Fibroblast of the aortic adventitia (primary cell): Measurements from ENCODE around the gene SLC38A4. TPM values are rescaled to one million over a fixed set of nuclear protein-coding genes. Genes with fewer than 3 reads are reported as not detected.

Source experiments
- DNase-seq: peaks from one replicate; pipeline ENCODE4 v3.0.0-alpha.2; 2010; ENCODE audit warnings: low read depth
- H3K4me3 ChIP-seq: 2 replicates; pipeline ENCODE4 v1.5.1; 2011; ENCODE audit warnings: low read depth, mild to moderate bottlenecking, control low read depth, low read length, moderate library complexity
- total RNA-seq: library from RNA; depleted of rRNA; stranded (reverse); fragments of >200 nt; gene quantifications from 2 replicates; pipeline ENCODE4 v1.2.3, GENCODE V29; 2012; ENCODE audit warnings: low replicate concordance
- TF ChIP-seq, protein P1 (sequence below): IDR thresholded peaks from 2 replicates; pipeline ENCODE4 v1.5.1; 2011; ENCODE audit warnings: mild to moderate bottlenecking, low read length, control low read depth, inconsistent platforms; ENCODE audit not compliant: insufficient read depth

Gene SLC38A4
- total RNA-seq, 1 donor = 4.6 TPM

DNA sequence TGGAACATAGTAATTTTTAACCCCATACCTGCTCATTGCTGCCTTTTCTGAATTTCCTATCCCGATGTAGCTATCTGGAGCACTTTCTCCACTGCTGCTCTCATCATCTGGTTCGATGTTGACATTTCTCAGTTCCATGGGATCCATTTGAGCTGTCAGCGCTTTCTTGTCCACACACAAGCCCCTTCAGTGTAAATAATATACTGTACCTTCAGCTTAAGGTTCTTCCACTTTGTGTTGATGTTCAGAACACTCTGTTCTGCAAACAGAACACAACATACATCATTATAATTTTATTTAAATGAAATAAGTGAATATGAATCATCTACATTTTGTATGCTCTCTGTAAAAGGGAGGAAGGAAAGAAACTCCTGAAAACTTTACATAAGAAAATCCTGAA, 32.9 kb downstream of the SLC38A4 start:
- no peak for DNase-seq
- no peak overlapping the region for H3K4me3 ChIP-seq
- TF ChIP-seq, protein P1, sequence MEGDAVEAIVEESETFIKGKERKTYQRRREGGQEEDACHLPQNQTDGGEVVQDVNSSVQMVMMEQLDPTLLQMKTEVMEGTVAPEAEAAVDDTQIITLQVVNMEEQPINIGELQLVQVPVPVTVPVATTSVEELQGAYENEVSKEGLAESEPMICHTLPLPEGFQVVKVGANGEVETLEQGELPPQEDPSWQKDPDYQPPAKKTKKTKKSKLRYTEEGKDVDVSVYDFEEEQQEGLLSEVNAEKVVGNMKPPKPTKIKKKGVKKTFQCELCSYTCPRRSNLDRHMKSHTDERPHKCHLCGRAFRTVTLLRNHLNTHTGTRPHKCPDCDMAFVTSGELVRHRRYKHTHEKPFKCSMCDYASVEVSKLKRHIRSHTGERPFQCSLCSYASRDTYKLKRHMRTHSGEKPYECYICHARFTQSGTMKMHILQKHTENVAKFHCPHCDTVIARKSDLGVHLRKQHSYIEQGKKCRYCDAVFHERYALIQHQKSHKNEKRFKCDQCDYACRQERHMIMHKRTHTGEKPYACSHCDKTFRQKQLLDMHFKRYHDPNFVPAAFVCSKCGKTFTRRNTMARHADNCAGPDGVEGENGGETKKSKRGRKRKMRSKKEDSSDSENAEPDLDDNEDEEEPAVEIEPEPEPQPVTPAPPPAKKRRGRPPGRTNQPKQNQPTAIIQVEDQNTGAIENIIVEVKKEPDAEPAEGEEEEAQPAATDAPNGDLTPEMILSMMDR = no peak

DNA sequence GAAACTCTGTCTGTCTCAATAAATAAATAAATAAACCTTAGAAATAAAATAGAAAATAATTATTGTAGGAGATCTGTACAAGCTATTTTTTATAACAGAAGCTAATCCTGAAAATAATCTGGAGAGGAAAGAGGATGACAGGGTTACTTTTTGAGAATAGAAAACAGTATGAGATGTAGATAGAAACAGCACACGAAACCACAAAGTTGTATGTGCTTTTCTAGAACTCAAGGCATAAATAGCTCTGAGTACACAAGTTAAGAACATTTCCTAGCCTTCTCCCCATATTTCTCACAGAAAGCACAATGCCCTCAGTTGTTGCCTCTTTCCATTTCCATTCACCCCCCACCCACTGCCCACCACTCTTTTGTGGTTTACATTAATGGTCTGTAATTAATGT, 35.7 kb downstream of the SLC38A4 start:
- no peak for DNase-seq
- TF ChIP-seq, protein P1 = no peak
- H3K4me3 ChIP-seq = no peak overlapping the region

DNA sequence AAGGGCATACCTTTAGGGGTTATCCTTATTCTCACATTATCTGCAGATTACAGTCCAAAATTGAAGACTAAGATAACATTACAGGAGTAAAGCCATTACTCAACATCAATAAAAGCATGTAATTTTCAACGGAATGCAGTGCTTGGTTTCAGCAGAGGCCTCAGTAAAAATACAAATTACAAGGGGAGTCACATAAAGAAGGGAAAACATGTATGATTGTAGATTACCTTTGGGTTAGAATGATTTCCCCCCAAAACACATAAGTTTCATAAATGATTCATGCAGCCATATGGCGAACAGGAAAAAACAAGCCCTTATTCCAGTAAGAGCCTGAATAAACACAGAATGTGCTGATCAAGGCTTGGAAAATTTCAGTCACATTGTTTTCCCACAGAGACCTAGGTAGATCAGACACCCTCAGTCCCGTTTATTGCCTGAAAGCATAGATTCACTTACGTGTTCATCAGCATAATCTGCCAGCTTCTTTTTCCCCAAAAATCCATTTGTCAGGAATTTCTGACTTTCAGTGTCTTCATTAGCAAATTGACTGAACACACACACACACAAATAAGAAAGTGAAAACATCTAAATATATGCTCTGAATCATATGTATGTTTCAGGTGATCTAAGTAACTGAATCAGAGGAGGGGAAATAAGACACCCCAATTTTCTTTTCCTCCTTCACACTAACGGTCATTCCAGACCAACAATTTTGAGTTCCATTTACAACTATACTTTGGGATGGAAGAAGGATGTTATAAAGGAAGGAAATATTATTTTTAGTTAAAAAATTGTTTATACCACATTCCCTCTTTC, 37.5 kb downstream of the SLC38A4 start:
- TF ChIP-seq, protein P1 = no peak
- H3K4me3 ChIP-seq = no peak overlapping the region
- peak; percentile 6 for DNase-seq

DNA sequence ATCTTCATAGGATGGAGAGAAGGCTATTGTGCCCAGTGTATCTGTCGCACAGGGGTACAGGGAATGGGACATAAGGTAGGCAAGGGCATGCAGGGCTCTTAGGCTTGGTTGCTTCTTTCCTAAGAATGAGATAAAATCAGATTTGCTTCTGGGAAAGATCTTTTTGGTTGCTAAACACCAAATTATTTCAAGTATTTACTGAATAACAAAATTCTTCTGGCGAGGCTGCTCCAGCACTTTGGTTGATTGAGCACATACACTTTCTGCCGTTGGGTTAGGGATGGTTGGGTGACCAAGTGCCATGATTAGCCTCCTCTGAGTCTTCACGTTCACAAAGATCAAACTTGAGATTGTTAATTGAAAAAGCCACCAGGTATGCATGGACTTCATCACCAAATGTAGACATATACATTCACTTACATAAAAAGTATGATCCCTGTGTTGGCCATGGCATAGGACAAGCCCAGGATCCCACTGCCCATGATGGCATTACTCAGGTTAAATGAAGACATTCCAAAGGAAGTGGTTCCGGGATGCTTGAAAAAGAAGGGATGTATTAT, 38.2 kb downstream of the SLC38A4 start:
- DNase-seq = peak; percentile 5

DNA sequence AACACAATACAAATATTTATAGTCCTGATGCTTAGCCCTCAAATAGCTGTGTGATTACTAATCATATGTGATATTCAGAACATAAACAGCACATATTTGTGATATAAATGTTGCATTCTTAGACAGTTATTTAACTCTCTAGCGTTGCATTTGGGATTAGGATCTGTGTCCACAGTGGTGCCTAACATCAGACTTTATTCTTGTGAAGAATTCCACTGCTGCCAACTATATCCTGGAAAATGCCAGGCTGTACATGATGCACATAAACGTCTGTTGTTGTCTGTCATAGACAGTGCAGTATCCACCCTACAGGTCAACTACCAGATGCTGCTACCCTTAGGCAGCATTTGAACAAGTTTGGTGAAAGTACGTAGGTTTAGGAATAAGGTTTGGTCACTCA, 39.0 kb downstream of the SLC38A4 start:
- no peak overlapping the region for H3K4me3 ChIP-seq
- DNase-seq = peak; percentile 60
- TF ChIP-seq, protein P1 = no peak

More for the DNA sequence above, 38.2 kb downstream of the SLC38A4 start:
- TF ChIP-seq, protein P1 = no peak
- no peak overlapping the region for H3K4me3 ChIP-seq

DNA sequence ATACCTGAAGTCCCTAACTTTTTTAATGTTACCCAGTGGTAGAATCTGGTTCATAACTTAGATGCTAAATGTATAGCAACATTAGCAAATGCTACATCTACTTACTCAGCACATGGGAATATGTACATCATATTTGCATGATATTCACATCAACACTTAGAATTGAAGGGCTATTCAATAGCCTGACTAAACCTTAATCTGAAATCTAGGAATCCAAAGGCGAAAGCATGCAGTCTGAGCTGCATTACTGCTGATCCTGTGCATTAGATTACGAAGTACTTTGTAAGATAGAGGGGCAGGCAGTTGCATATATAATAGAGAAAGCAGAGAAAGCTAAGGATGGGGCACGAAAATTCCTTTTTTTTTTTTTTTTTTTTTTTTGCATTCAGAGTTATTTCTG, 40.4 kb downstream of the SLC38A4 start:
- no peak overlapping the region for H3K4me3 ChIP-seq
- no peak for DNase-seq
- TF ChIP-seq, protein P1 = no peak

DNA sequence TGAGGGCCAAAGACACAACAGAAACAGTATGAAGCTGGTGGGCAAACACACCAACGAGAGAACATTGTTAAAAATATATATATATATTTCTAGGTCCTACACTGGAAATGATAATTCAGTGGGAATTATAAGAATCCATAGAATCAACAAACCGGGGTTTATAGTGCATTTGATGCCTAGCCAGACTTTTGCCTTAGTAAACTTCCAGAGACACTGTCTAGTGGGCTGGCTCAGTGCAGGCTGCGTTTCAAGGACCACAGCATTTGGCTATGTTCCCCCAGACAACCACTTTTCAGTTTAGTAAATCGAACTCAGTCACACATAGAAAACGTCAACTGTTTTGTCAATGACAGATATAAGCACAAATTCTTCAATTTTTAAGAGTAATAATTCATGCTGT, 41.9 kb downstream of the SLC38A4 start:
- H3K4me3 ChIP-seq = no peak overlapping the region
- DNase-seq = no peak
- TF ChIP-seq, protein P1 = no peak
